DLD1 (cell line): Measurements from ENCODE around the gene KMT2C.
"Not testable (repeated sequence)": the region's sequence is repeated elsewhere in the genome, so short reads cannot be mapped to it uniquely, and the experiment has no call there.

ENCODE experiments used
- in situ Hi-C: cut with HindIII; loops from 2 replicates; pipeline ENCODE4 v1.10.0; 2017; ENCODE audit warnings: low sequenced_read_pairs

The KMT2C gene

DNA sequence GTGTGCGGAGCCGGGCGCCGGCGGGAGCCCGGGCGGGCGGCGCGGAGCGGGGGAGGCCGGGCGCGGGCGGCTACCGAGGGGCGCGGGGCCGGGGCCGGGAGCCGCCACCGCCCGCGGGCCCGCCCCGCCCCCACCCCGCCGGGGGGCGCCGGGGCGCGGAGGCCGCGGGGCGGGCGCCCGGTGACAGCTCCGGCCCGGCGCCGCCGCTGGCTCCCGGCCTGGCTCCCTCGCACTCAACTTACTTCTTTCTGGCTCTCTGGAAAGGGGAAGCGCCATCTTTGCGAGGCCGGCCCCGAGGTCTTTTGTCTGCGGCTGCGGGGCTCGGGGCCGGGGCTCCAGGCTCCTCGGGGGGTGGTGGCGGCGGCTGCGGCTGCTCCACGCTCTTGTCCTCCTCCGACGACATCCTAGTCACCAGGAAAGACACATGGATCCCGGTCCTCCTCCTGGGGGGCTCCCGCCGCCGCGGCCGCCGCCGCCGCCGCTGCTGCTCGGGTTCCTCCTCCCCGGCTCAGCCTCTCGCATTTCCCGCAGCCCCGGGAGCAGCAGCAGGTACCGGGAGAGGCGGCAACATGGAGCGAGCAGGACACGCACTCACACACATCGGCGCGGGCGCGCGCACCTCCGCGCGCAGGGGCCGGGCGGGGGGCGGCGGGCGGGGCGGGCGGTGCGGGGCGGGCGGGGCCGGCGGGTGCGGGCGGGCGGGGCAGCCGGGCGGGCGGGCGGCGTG, at the start of gene KMT2C:
Gene KMT2C (minus strand): TSS at position 620 of the 727 bp plus-strand sequence. CDS start 217 bp downstream, at position 403.
- in situ Hi-C loops: no loop called here

DNA sequence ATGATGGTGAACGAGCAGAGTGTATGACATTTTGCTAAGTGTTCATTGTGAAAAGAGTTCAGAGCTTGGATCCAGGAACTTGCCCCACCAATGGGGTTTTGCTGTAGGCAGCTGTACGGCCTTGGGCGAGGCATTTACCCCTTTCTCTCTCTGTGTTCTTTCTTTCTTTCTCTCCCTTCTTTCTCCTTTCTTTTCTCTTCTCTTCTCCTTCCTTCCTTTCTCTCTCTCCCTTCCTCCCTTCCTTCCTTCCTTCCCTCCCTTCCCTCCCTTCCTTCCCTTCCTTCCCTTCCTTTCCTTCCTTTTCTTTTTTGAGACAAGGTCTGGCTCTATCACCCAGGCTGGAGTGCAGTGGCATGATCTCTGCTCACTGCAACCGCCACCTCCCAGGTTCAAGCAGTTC, 45.3 kb upstream of the KMT2C start:
- in situ Hi-C loops: no loop called here

DNA sequence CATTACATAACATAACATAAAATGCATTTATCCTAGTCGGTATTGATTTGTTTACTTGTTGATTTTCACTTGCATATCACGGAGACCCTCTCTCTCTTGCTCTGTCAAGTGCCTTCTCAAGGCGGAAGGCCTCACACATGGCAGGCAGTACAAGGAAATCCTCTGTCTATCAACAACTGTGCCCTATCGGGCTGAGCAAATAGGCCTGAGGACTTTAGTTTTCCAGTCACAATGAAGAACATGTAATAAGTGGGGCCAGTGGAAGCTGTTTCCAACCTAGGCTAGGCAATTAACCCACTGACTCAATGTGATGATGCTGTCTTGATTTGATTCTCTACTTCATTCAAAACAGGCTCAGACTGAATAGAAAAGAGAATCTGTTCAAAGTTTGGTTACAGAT, 44.9 kb upstream of the KMT2C start:
- in situ Hi-C loops: no loop called here

DNA sequence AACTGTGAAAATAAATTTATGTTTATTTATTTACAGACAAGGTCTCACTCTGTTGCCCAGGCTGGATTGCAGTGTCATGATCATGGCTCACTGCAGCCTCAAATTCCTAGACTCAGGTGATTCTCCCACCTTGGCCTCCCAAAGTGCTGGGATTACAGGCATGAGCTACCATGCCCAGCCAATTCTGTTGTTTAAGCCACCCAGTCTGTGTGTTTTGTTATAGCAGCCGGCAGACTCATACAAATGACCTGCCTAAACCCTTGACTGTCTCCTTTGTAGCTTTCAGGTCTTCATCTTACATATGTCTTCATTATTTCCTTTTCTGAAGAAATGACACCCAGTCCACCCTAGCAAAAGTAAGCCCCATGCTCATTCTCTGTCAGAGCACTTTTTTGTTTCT, 43.8 kb upstream of the KMT2C start:
- in situ Hi-C loops: no loop called here

DNA sequence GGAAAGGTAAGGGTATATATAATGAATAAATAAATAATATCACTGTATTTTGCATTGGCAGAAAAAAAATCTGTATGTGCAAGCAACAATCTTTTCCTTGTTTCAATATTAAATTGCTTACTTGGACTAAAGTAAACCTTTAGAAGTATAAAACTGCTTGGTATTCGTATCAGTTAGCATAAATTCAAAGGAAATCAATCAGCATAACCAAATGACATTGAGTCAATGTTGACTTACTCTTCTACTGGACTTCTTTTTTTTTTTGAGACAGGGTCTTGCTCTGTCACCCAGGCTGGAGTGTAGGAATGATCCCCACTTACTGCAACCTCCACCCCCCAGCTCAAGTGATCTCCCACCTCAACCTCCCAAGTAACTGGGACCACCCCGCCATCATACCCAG, 42.3 kb upstream of the KMT2C start:
- in situ Hi-C loops: no loop called here

DNA sequence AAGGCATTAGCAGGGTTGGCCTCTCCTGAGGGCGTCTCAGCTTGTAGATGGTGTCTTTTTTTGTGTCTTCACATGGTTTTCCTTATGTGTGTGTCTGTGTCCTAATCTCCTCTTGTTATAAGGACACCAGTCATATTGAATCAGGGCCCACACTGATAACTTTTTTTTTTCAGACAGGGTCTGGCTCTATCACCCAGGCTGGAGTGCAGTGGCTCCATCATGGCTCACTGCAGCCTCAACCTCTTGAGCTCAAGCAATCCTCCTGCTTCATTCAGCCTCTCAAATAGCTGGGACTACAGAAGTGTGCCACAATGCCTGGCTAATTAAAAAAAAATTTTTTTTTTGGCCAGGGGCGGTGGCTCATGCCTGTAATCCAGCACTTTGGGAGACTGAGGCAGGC, 41.3 kb upstream of the KMT2C start:
- in situ Hi-C loops: no loop called here

DNA sequence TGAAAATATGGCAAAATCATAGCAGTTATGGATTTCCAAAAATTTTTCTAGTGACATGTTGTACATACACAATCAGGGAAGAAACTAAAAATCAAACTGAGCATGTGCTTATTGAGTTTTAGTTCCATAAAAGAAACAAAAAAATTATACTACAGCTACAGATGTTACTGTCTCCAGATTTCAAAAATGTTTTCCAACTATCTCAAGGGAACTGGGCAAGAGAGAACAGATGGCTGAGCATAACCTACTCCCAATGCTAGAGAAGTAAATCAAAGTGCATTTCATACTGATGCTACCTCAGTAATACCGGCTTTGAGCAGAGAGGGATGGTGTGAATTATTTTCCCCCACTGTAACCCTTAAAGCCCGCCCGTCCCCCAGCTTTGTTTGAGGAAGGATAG, 40.7 kb upstream of the KMT2C start:
- in situ Hi-C loops: no loop called here

DNA sequence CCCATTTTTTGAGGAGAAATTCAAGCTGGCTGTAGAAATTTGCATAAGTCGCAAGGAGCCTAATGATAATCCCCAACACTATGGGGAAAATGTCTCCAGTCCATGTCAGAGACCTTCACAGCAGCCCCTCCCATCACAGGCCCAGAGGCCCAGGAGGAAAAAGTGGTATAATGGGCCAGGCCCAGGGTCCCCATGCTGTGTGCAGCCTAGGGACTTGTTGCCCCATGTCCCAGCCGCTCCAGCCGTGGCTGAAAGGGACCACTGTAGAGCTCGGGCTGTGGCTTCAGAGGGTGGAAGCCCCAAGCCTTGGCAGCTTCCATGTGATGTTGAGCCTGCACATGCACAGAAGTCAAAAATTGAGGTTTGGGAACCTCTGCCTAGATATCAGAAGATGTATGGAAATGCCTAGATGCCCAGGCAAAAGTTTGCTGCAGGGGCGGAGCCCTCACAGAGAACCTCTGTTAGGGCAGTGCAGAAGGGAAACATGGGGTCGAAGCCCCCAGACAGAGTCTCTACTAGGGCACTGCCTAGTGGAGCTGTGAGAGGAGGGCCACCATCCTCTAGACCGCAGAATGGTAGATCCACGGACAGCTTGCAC, 35.3 kb upstream of the KMT2C start:
- in situ Hi-C loops: not testable (repeated sequence)

DNA sequence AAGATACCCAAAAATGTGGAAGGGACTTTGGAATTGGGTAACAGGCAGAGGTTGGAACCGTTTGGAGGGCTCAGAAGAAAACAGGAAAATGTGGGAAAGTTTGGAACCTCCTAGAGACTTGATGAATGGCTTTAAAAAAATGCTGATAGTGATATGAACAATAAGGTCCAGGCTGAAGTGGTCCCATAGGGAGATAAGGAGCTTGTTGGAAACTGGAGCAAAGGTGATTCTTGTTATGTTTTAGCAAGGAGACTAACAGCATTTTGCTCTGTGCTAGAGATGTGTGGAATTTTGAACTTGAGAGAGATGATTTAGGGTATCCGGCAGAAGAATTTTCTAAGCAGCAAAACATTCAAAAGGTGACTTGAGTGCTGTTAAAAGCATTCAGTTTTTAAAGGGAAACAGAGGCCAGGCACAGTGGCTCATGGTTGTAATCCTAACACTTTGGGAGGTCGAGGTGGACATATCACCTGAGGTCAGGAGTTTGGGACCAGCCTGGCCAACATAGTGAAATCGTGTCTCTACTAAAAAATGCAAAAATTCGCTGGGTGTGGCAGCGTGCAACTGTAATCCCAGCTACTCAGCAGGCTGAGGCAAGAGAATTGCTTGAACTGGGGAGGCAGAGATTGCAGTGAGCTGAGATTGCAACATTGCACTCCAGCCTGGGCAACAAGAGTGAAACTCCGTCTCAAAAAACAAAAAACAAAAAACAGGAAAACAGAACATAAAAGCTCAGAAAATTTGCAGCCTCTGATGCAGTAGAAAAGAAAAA, 34.6 kb upstream of the KMT2C start:
- in situ Hi-C loops: not testable (repeated sequence)

DNA sequence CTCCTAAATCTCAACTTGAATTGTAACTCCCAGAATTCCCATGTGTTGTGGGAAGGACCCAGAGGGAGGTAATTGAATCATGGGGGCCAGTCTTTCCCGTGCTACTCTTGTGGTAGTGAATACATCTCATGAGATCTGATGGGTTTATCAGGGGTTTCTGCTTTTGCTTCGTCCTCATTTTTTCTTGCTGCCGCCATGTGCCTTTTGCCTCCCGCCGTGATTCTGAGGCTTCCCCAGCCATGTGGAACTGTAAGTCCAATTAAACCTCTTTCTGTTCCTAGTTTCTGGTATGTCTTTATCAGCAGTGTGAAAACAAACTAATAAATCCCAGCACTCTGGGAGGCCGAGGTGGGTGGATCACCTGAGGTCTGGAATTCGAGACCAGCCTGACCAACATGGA, 33.8 kb upstream of the KMT2C start:
- in situ Hi-C loops: not testable (repeated sequence)

DNA sequence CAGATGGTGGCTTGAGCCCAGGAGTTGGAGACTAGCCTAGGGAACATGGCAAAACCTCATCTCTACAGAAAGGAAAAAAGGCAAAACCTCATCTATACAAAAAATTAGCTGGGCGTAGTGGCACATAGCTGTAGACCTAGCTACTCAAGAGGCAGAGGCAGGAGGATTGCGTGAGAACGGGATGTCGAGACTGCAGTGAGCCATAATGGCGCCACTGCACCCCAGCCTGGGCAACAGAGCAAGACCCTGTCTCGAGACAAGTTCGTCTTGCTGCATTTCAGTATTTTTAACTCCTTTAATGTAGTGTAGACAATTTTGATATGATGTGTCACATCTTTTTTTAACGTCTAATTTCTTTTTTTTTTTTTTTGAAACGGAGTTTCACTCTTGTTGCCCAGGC, 31.4 kb upstream of the KMT2C start:
- in situ Hi-C loops: no loop called here

DNA sequence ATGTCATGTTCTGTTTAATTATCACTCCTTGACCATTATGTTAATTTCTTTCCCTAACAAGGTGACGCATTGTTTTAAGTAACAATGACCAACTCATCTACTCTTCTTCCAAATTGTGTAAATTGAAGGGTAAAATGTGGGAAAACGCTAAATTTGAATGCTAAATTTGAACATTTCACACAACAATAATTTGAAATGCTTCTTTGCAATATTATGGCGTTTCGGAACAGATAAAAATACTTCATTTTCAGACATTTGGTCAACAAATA, 29.2 kb upstream of the KMT2C start:
- in situ Hi-C loops: no loop called here

DNA sequence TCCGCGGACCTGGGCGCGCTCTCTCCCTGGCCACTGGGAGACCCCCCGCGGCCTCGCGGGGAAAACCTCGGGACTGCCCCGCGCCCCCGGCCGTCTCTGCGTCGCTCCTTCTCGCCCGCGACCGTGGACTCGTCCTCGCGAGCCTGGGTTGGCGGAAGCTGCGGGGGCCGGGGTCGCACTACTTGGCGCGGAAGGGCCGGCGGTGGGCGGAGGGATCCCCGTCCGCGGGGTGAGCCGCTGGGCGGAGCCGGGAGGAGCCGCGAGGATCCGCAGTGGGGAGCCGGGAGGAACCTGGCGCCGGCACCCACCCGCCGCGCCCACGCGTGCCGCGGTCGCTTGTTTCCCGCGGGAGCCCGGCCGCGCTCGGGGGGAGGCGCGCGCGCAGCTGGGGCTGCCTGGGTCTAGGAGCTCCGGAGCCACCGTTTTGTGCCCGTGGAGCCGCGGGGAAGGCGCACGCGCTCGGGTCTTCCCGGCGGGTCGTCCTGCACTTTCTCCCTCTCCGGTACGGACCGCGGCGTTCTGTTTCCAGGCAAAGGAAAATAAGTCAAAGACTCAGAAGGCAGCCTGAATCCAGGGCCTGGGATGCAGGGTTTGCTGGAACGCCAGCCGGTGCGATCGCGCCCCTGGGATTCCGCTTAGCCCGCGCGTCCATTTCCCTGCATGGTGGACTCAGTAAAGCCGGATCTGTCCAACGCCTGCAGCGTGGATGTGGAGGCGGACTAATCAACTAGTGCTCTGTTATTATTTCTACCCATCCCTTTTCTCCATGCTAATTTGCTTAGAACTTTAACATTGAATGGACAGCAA, 28.7 kb upstream of the KMT2C start:
- in situ Hi-C loops: no loop called here

DNA sequence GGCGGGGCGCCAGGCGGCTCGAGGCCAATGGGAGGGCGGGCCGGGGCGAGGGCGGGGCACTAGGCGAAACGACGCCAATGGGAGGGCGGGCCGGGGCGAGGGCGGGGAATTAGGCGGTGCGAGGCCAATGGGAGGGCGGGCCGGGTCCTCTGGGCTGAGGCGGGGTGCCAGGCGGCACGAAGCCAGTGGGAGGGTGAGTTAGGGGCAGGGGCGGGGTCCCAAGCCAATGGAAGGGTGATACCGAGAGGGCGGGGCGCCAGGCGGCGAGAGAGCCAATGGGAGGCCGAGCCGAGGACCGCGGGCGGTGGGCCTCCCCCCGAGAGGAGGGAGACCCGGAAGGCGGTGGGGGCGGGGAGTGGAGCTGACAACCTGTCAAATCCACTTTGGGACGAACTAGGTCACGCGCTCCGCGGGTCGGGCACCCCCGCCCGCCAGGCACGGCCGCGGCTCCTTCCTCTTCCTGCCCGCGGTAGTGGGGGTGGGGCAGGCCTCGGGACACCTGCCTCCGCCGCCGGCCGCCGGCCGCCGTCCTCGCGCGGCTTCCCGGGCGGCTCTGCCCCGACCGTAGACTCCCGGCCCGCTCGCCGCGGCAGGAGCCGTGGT, 28.0 kb upstream of the KMT2C start:
- in situ Hi-C loops: no loop called here

DNA sequence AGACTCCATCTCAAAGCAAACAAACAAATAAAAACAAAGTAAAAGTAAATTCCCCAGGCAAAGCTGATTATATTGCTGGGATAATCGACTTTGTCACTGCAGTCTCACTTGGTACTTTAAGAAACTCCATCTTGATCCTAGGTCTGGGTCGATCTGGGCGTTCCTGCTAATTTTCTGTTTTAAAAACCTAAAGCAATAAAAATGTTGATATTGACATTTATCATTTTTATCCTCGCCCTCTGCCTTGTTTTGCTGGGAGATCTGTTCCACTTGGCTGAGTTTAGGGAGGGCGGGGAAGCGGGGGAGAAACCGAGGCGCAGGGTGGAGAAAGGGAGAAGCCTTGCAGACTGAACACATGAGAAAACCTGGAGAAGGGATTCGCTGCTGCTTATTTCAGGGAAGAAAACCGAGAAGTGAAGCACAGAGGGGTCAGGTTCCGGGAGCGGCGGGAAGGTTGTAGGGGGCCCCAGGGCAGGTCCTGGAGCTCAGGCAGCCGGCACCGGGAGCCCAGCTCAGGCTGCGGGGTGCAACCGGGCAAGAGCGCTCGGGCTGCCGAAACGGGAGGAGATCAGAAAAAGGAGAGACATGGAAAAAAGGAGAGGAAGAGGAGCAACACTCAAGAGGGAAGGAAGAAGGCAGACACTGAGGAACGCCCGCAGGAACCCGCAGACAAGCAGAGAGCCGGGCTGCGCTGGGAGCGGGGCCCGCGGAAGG, 27.3 kb upstream of the KMT2C start:
- in situ Hi-C loops: no loop called here

DNA sequence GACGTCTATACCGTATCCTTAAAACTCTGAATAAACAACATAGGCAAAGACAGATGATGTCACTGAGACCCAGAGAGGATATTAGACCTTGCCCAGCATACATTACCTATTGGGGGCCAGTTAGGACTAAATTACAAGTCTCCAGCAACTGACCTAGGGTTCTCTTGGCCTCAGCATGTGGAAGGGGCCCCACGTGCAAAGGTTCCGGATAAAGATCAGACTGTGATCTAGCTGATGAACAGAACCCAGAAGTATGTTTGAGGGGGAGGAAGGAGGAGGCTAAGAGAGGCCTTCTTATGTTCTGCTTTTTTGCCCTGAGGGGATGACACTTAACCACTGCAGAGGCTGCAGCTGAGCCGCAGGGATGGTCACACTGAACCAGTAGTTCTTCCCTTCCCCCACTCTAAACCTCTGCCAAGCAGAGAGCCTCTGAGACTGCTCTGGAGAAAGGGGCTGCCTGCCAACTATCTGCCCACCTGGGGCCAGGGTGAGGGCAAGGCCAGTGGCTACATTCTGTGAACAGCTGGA, 24.0 kb upstream of the KMT2C start:
- in situ Hi-C loops: no loop called here

DNA sequence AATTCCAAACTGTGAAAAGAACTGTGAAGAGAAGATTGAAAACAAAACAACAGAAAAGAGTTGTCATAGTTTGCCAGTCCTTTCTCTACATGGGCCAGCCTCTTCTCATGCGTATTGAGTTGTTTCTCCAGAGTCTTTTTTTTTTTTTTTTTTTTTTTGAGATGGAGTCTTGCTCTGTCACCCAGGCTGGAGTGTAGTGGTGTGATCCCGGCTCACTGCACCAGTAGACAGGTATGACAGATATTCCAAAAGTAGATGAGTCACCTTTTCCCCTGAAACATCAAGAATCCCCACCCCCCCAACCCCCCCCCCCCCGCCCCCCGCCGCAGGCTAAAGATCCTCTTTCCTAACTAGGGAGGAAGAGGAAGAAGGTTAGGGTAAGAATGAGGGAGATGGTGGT, 15.6 kb upstream of the KMT2C start:
- in situ Hi-C loops: no loop called here

DNA sequence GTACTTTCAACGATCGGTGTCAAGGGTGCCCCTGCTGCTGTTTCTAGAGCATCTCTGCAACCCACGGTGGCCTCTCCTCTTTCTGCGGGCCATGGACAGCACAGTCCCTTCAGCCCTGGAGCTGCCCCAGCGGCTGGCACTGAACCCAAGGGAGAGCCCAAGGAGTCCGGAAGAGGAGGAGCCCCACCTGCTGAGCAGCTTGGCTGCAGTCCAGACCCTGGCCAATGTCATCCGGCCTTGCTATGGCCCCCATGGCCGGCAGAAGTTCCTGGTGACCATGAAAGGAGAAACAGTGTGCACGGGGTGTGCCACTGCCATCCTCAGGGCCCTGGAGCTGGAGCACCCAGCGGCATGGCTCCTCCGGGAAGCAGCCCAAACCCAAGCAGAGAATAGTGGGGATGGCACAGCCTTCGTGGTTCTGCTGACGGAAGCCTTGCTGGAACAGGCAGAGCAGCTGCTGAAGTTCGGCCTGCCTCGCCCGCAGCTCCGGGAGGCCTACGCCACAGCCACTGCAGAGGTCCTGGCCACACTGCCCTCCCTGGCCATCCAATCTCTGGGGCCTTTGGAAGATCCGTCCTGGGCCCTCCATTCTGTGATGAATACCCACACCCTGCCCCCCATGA, 9.7 kb upstream of the KMT2C start:
- in situ Hi-C loops: not testable (repeated sequence)

DNA sequence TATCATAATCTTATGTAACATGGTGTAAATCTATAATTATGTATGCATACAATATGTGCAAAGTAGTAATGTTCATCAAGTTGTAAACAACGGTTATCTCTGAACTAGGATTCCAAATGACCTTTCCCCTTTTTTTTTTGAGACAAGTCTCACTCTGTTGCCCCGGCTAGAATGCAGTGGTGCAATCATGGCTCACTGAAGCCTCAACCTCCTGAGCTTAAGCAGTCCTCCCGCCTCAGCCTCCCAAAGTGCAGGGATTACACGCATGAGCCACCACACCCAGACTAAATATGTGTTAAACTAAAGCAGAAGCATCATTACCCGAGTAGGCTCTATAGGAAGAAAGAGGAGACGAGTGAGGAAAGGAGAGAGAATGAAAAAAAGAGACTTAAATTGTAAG, 7.8 kb upstream of the KMT2C start:
- in situ Hi-C loops: no loop called here

DNA sequence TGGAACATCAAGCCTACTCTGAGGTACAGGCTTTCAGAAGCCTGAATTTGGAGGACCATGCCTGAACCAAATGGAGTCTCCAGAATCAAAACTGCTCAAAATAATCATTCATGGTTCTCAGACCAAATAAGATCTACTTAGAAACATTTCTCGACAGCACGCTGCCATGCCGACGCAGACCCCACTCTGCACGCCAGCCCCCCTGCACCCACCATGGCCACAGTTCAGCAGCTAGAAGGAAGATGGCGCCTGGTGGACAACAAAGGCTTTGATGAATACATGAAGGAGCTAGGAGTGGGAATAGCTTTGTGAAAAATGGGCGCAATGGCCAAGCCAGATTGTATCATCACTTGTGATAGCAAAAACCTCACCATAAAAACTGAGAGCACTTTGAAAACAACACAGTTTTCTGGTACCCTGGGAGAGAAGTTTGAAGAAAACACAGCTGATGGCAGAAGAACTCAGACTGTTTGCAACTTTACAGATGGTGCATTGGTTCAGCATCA, 6.6 kb upstream of the KMT2C start:
- in situ Hi-C loops: no loop called here
